ENCODE data around the gene ZNF239. TPM values are rescaled to one million over a fixed set of nuclear protein-coding genes. Genes with fewer than 3 reads are reported as not detected.

ZNF239 gene
- total and polyA plus RNA-seq, 2 of the 4 experiments (the other 2 are of a cell fraction), result 7.4 to 12.7 TPM

- no peak overlapping the region for H3K9ac ChIP-seq (ENCODE audit: low read depth, low read length)
- H2AK5ac ChIP-seq (ENCODE audit: low read depth, low read length), result no peak overlapping the region
- H3K18ac ChIP-seq (ENCODE audit: low read depth, low read length), result no peak overlapping the region
- BruUV-seq (replicated peaks), result no TSS peak
- peaks cover 13% of the 10 kb centered on the region for H3K9me3 ChIP-seq (ENCODE audit: control insufficient read depth, insufficient read depth, low read length)
- no peak overlapping the region for H3K4me3 ChIP-seq (ENCODE audit: insufficient read depth, low read depth, low read length)
- no peak overlapping the region for H4K8ac ChIP-seq (ENCODE audit: low read depth in 2 of 2, low read length in 2 of 2)
- dilution Hi-C loops (cut with HindIII; ENCODE audit: low sequenced_read_pairs, unreplicated experiment), result no loop called here
- H3K23ac ChIP-seq (ENCODE audit: low read depth, low read length), result no peak overlapping the region
- POLR2A ChIA-PET (ENCODE audit: unreplicated experiment), result no interaction called here
- no peaks in the 10 kb centered on the region for H3K36me3 ChIP-seq (ENCODE audit: control insufficient read depth, insufficient read depth, low read length)
- H3K14ac ChIP-seq (replicated peaks; ENCODE audit: low read depth, low read length), result no peak overlapping the region
- H2AK9ac ChIP-seq (replicated peaks; ENCODE audit: low read depth, low read length, poor library complexity), result no peak overlapping the region
- H3K9me1 ChIP-seq (ENCODE audit: insufficient read depth, low read length), result no peaks in the 10 kb centered on the region
- no peak overlapping the region for H2AFZ ChIP-seq (replicated peaks; ENCODE audit: low read length, poor library complexity)
- in situ Hi-C loops (cut with MboI; ENCODE audit: low sequenced_read_pairs), result no loop called here
- H3K79me1 ChIP-seq (ENCODE audit: low read depth in 1 of 2, low read length in 2 of 2), result no peaks in the 10 kb centered on the region
- H3K56ac ChIP-seq (ENCODE audit: extremely low read depth, insufficient read depth, low read length), result no peak overlapping the region
- no peak overlapping the region for H2BK15ac ChIP-seq (ENCODE audit: low read depth, low read length)
- H3K4me1 ChIP-seq (ENCODE audit: control insufficient read depth, insufficient read depth, low read length), result no peaks in the 10 kb centered on the region
- no peak overlapping the region for H4K91ac ChIP-seq (ENCODE audit: insufficient read depth, low read depth, low read length)
- H2BK5ac ChIP-seq (ENCODE audit: low read depth, low read length, poor library complexity, severe bottlenecking), result no peak overlapping the region
- TF ChIP-seq NFE2L2 (IDR thresholded peaks at IDR 0.05; ENCODE audit: low read depth, low read length) (no peak), CHD1 (IDR thresholded peaks at IDR 0.05; ENCODE audit: low read depth, low read length) (no peak), SMC3 (IDR thresholded peaks at IDR 0.05; ENCODE audit: low read depth, low read length) (no peak), USF2 (IDR thresholded peaks at IDR 0.05; ENCODE audit: low read depth, low read length) (no peak), BHLHE40 (IDR thresholded peaks at IDR 0.05; ENCODE audit: low read depth, low read length) (no peak), POLR2A (IDR thresholded peaks at IDR 0.05; ENCODE audit: low read depth, low read length) (no peak), CTCF (conservative IDR thresholded peaks at IDR 0.05; ENCODE audit: low read depth, low read length) (no peak), MAFK (IDR thresholded peaks at IDR 0.05; ENCODE audit: low read depth, low read length) (no peak), RFX5 (IDR thresholded peaks at IDR 0.05; ENCODE audit: low read depth, low read length) (no peak), RCOR1 (IDR thresholded peaks at IDR 0.05; ENCODE audit: insufficient replicate concordance, low read length) (no peak), RAD21 (IDR thresholded peaks at IDR 0.05; ENCODE audit: low read length) (no peak), FOS (IDR thresholded peaks at IDR 0.05; ENCODE audit: low read depth, low read length) (no peak), MXI1 (IDR thresholded peaks at IDR 0.05; ENCODE audit: borderline replicate concordance, low read depth, low read length) (no peak), MAZ (IDR thresholded peaks at IDR 0.05; ENCODE audit: borderline replicate concordance, low read depth, low read length) (no peak), ELK1 (IDR thresholded peaks at IDR 0.05; ENCODE audit: borderline replicate concordance, low read depth, low read length) (no peak), CEBPB (IDR thresholded peaks at IDR 0.05; ENCODE audit: low read depth, low read length) (no peak)
- CTCF ChIA-PET, result no interaction called here
- no peak for DNase-seq
- H3K27ac ChIP-seq (ENCODE audit: insufficient read depth, low read length), result no peak overlapping the region
- no peak overlapping the region for H2BK20ac ChIP-seq (ENCODE audit: low read depth, low read length)
- ATAC-seq (ENCODE audit: low read depth), result no peak
- WGBS, 2 experiments (ENCODE audit: extremely low coverage in 2 of 2, insufficient read length in 1 of 2), result no CpG with 5 or more reads among the region's 1 CpG
- no peak overlapping the region for H3K4me2 ChIP-seq (ENCODE audit: low read depth, low read length)
- no peak overlapping the region for H3K4ac ChIP-seq (ENCODE audit: low read depth, low read length)
- H3K27me3 ChIP-seq (ENCODE audit: control insufficient read depth, insufficient read depth, low read length), result no peaks in the 10 kb centered on the region
- H4K20me1 ChIP-seq (ENCODE audit: insufficient read depth, low read length), result no peaks in the 10 kb centered on the region
- H4K5ac ChIP-seq (ENCODE audit: low read depth, low read length), result no peak overlapping the region
- intact Hi-C loops (cut with micrococcal nuclease), result no loop called here
- no peak overlapping the region for H2BK120ac ChIP-seq (ENCODE audit: low read depth, low read length)
Measured at GRCh38 chr10:43524434-43525247, 49.8 kb downstream of the ZNF239 start.

Data from IMR-90 (cell line).